ENCODE measurements around the gene AMOTL2. TPM values are rescaled to one million over a fixed set of nuclear protein-coding genes. Genes with fewer than 3 reads are reported as not detected.

Gene AMOTL2
- total RNA-seq, 1 experiment from 2014 or later, result 96.0 TPM

DNA sequence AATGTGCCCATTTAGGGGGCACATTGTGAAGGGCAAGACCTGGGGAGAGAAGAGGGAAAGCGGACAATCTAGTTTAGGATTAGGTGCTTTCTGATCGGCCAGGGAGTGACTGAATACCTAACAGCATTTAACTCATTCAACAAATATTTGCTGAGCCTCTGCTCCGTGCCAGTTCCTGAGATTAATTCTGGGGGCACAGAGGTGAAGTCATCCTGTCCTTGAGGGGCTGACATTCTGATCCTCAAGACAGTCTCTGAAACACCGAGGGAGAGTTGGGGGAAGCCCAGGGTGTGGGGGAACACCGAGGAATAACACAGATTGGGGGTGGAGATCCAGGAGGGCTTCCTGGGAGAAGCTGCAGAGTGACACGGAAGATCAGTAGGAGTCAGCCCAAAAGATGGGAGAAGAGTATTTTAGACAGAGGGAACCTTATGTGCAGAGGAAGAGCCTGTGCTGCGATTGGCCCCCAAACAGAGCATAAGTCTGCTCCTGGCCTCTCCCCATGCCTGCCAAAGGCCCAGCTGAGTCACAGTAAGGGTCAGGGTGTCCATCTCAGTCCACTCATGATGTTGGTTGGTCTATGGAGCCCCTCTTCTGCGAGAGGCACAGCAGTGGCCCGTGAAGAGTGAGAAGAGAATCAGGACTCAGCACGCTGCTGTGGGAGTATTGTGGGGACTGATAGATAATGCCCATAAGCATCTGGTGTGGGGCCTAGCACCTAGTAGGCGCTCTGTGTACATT, 60.2 kb downstream of the AMOTL2 start:
- ATAC-seq (peak; percentile 42), DNase-seq (peak; percentile 58)
- Histone ChIP-seq H3K27me3 (ENCODE audit: low read length) (no peaks in the 10 kb centered on the region), H3K79me2 (ENCODE audit: low read length) (no peaks in the 10 kb centered on the region), H3K9ac (ENCODE audit: low read length) (peak overlapping the region; percentile 82), H3K36me3 (ENCODE audit: low read depth, low read length) (no peaks in the 10 kb centered on the region), H3K4me3 (ENCODE audit: low read length) (peak overlapping the region; percentile 81), H3K4me2 (ENCODE audit: low read length) (peak overlapping the region; percentile 98), H3K4me1 (ENCODE audit: insufficient read depth, low read length) (peaks cover 66% of the 10 kb centered on the region), H3F3A (ENCODE audit: low read length, unreplicated experiment) (no peaks in the 10 kb centered on the region), H2AFZ (ENCODE audit: low read length) (peak overlapping the region; percentile 89), H3K27ac (ENCODE audit: low read length) (peak overlapping the region; percentile 82), H4K20me1 (ENCODE audit: low read length) (no peaks in the 10 kb centered on the region), H3K9me3 (ENCODE audit: low read length) (no peaks in the 10 kb centered on the region), H3K9me2 (replicated peaks; ENCODE audit: low read length) (no peaks in the 10 kb centered on the region)
- intact Hi-C loops (cut with micrococcal nuclease), result loop anchor here (2.0 kb wide), 1 partner anchor 51 kb away; no protein-coding TSS in a partner anchor
- CTCF ChIA-PET, result interaction anchor here (1.0 kb wide), 1 partner anchor 60 kb away, joined by 3 read pairs; the partner anchor contains the start of gene AMOTL2
- no TSS peak for BruUV-seq (replicated peaks)
- POLR2A ChIA-PET (ENCODE audit: unreplicated experiment), result no interaction called here
- TF ChIP-seq EZH2 (IDR thresholded peaks at IDR 0.05; ENCODE audit: low read length, unreplicated experiment) (no peak), EZH2phosphoT487 (IDR thresholded peaks at IDR 0.05; ENCODE audit: borderline replicate concordance, low read length) (no peak)
- TF ChIP-seq, protein P1, sequence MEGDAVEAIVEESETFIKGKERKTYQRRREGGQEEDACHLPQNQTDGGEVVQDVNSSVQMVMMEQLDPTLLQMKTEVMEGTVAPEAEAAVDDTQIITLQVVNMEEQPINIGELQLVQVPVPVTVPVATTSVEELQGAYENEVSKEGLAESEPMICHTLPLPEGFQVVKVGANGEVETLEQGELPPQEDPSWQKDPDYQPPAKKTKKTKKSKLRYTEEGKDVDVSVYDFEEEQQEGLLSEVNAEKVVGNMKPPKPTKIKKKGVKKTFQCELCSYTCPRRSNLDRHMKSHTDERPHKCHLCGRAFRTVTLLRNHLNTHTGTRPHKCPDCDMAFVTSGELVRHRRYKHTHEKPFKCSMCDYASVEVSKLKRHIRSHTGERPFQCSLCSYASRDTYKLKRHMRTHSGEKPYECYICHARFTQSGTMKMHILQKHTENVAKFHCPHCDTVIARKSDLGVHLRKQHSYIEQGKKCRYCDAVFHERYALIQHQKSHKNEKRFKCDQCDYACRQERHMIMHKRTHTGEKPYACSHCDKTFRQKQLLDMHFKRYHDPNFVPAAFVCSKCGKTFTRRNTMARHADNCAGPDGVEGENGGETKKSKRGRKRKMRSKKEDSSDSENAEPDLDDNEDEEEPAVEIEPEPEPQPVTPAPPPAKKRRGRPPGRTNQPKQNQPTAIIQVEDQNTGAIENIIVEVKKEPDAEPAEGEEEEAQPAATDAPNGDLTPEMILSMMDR (conservative IDR thresholded peaks at IDR 0.05; ENCODE audit: low read depth, low read length), result no peak

DNA sequence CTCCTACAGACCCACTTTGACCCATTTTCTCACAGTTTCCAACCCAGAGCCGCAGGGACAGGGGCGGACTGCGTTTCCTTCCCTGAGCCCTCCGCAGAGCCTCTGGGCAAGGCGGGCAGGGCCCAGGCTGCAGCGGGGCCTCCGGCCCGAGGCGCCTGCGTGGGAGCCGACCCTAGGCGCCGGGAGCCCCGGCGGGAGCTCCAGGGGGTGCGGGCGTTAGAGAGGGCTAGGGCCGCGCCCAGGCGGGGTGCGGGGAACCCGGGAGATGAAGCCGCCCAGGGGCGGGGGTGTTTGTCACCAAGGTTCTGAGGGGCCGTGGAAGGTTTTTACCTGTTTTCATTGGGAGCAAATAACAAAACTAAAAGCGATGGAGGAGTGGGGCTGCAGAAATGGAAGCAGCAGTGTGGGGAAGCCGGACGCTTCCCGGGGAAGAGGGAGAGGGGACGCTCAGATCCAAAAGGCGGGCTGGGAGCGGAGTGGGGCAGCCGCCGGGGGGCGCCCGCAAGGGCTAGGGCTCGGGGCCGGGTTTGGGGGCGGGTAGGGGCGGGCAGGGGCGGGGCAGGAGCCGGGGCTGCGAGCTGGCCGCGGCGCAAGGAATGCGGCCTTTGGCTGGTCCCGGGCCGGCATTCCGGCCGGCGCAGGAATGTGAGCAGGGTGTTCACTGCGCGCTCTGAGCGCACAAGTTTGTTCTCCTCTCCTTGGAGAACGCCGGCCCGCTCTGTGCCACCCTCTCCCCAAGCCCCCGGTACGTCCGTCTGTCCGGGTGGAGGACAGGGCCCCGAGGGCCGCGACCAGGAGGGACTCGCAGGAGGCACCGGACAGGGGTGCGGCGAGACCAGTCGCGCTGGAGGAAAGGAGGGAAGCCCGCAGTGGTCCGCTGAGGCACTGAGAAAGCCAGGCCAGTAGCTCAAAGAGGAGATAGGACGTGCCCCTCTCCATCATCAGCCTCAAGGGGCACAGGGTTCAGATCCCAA, 61.1 kb downstream of the AMOTL2 start:
- BruUV-seq (replicated peaks), result TSS peak; percentile 94
- peak overlapping the region; percentile 98 for H3K4me2 ChIP-seq (ENCODE audit: low read length)

More for the DNA sequence above, 61.1 kb downstream of the AMOTL2 start:
- Histone ChIP-seq H3K9ac (ENCODE audit: low read length) (peak overlapping the region; percentile 82), H3K27ac (ENCODE audit: low read length) (peak overlapping the region; percentile 82), H3K27me3 (ENCODE audit: low read length) (no peaks in the 10 kb centered on the region), H3K4me1 (ENCODE audit: insufficient read depth, low read length) (peaks cover 71% of the 10 kb centered on the region), H2AFZ (ENCODE audit: low read length) (peak overlapping the region; percentile 89), H3K79me2 (ENCODE audit: low read length) (no peaks in the 10 kb centered on the region), H4K20me1 (ENCODE audit: low read length) (no peaks in the 10 kb centered on the region), H3K9me3 (ENCODE audit: low read length) (no peaks in the 10 kb centered on the region), H3F3A (ENCODE audit: low read length, unreplicated experiment) (no peaks in the 10 kb centered on the region), H3K4me3 (ENCODE audit: low read length) (peak overlapping the region; percentile 81), H3K9me2 (replicated peaks; ENCODE audit: low read length) (no peaks in the 10 kb centered on the region), H3K36me3 (ENCODE audit: low read depth, low read length) (no peaks in the 10 kb centered on the region)
- CTCF ChIA-PET, result interaction anchor here (1.0 kb wide), 1 partner anchor 61 kb away, joined by 3 read pairs; the partner anchor contains the start of gene AMOTL2
- DNase-seq (peak; percentile 71), ATAC-seq (peak; percentile 63)
- TF ChIP-seq, protein P1 (conservative IDR thresholded peaks at IDR 0.05; ENCODE audit: low read depth, low read length), result peak; percentile 31
- TF ChIP-seq EZH2 (IDR thresholded peaks at IDR 0.05; ENCODE audit: low read length, unreplicated experiment), result no peak
- intact Hi-C loops (cut with micrococcal nuclease), result loop anchor here (2.0 kb wide), 1 partner anchor 52 kb away; no protein-coding TSS in a partner anchor
- POLR2A ChIA-PET (ENCODE audit: unreplicated experiment), result interaction anchor here (0.8 kb wide), 1 partner anchor 51 kb away, joined by 7 read pairs; no protein-coding TSS in a partner anchor

Measured in PC-3 (cell line).